IPS DF 4.7 (cell line): ENCODE results near the gene ZNF574.

Source experiments
- DNase-seq: peaks from one replicate; pipeline ENCODE4 v3.0.0-alpha.2; 2013; ENCODE audit warnings: low spot score; ENCODE audit errors: extremely low read depth

The ZNF574 gene

GRCh38 chr19:42079886-42080763 lies 4.2 kb downstream of the ZNF574 start:
- no peak for DNase-seq

- no peak for DNase-seq
Measured at GRCh38 chr19:42080764-42081375, 4.9 kb downstream of the ZNF574 start.

GRCh38 chr19:42081584-42082203 lies 5.7 kb downstream of the ZNF574 start:
- DNase-seq, result no peak

- no peak for DNase-seq
Measured at GRCh38 chr19:42083537-42083936, 7.6 kb downstream of the ZNF574 start.

GRCh38 chr19:42086188-42086736 lies 10.3 kb downstream of the ZNF574 start:
- no peak for DNase-seq

GRCh38 chr19:42086770-42087550 lies 11.0 kb downstream of the ZNF574 start:
- no peak for DNase-seq

GRCh38 chr19:42088471-42089190 lies 12.7 kb downstream of the ZNF574 start:
- DNase-seq, result no peak

GRCh38 chr19:42089191-42089750 lies 13.3 kb downstream of the ZNF574 start:
- no peak for DNase-seq

- DNase-seq, result no peak
Measured at GRCh38 chr19:42089772-42090171, 13.8 kb downstream of the ZNF574 start.

- DNase-seq, result no peak
Measured at GRCh38 chr19:42090672-42091071, 14.7 kb downstream of the ZNF574 start.

- no peak for DNase-seq
Measured at GRCh38 chr19:42091300-42091699, 15.3 kb downstream of the ZNF574 start.

- DNase-seq, result no peak
Measured at GRCh38 chr19:42091742-42092141, 15.8 kb downstream of the ZNF574 start.

- DNase-seq, result no peak
Measured at GRCh38 chr19:42092350-42092749, 16.4 kb downstream of the ZNF574 start.

GRCh38 chr19:42093505-42093904 lies 17.5 kb downstream of the ZNF574 start:
- DNase-seq, result no peak

GRCh38 chr19:42093926-42094325 lies 18.0 kb downstream of the ZNF574 start:
- DNase-seq, result no peak

- DNase-seq, result no peak
Measured at GRCh38 chr19:42095142-42095813, 19.3 kb downstream of the ZNF574 start.

GRCh38 chr19:42095814-42096230 lies 19.9 kb downstream of the ZNF574 start:
- DNase-seq, result no peak

GRCh38 chr19:42096255-42096837 lies 20.4 kb downstream of the ZNF574 start:
- DNase-seq, result no peak

- no peak for DNase-seq
Measured at GRCh38 chr19:42097461-42097860, 21.5 kb downstream of the ZNF574 start.
